Stomach smooth muscle (tissue), 2 donors: ENCODE results near the gene MEF2D.

ENCODE experiments used
- H3K27ac ChIP-seq: one replicate; pipeline ENCODE4 v1.7.0; 2013; ENCODE audit warnings: mild to moderate bottlenecking, low read length, inconsistent platforms
- H3K27me3 ChIP-seq, 2 donors: one replicate each; pipeline ENCODE4 v1.7.0; 2013; ENCODE audit warnings: low read length in 2 of 2; ENCODE audit not compliant: insufficient read depth in 2 of 2, control insufficient read depth in 1 of 2
- H3K36me3 ChIP-seq, 2 donors: one replicate each; pipeline ENCODE4 v1.7.0; 2013; ENCODE audit warnings: low read length in 2 of 2; ENCODE audit not compliant: control insufficient read depth in 2 of 2, insufficient read depth in 2 of 2
- H3K4me1 ChIP-seq: one replicate; pipeline ENCODE4 v1.7.0; 2013; ENCODE audit warnings: low read length; ENCODE audit not compliant: control insufficient read depth, insufficient read depth
- H3K4me3 ChIP-seq, 2 donors: one replicate each; pipeline ENCODE4 v1.7.0; 2013; ENCODE audit warnings: low read length in 2 of 2
- H3K9ac ChIP-seq, 2 donors: one replicate each; pipeline ENCODE4 v1.7.0; 2013; ENCODE audit warnings: low read length in 2 of 2, mild to moderate bottlenecking in 1 of 2
- H3K9me3 ChIP-seq, 2 donors: one replicate each; pipeline ENCODE4 v1.7.0; 2013; ENCODE audit warnings: low read length in 2 of 2; ENCODE audit not compliant: control insufficient read depth in 2 of 2
- donor health status: healthy.
- donor health status: Pancreatic carcinoma.

Gene MEF2D

GRCh38 chr1:156500793-156501506 lies 375 bp upstream of the MEF2D start:
- Histone ChIP-seq H3K27me3 (no peaks in the 10 kb centered on the region), H3K27ac (peak overlapping the region; percentile 100), H3K4me3 (peak overlapping the region; percentile 96 to 97), H3K36me3 (no peaks in the 10 kb centered on the region), H3K9me3 (no peaks in the 10 kb centered on the region), H3K9ac (peak overlapping the region; percentile 95 to 97), H3K4me1 (peaks cover 74% of the 10 kb centered on the region)

DNA sequence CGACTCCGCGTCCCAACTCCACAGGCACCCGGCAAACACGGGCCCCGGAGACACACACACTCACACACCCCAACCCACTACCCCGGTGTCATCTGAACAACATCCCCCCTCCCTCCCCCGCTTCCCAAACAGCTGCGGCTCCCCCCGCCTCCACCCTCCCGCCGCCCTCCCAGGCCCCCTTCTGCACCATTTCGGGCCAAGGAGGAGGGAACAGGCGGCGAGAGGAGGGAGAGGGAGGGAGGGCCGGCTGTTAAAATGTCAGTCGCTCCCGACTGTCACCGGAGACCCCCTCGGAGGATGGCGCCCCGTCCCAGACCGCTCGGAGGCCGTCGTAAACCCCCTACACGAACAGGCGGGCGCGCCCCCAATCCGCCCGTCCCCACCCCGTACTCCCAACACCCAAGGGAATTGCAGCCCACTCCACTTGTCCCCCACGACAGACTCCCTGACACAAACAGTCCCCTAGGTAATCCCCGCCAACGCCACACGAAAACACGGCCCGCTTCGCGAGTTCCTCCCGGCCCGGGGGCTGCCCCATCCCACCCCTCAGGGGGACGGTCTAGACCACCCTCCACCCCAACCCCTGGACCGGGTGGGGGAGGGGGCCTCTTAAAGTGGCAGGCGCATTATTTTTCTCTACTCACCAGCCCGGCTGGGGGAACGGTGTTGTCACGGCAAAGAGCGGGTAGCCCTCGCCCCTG lies 583 bp downstream of the MEF2D start:
- no peaks in the 10 kb centered on the region for H3K27me3 ChIP-seq
- H3K4me3 ChIP-seq, result peak overlapping the region; percentile 96 to 97
- H3K9me3 ChIP-seq, result no peaks in the 10 kb centered on the region
- peaks cover 0 to 2% of the 10 kb centered on the region in 2 donors for H3K36me3 ChIP-seq
- peak overlapping the region; percentile 95 to 97 for H3K9ac ChIP-seq
- peaks cover 77% of the 10 kb centered on the region for H3K4me1 ChIP-seq
- H3K27ac ChIP-seq, result peak overlapping the region; percentile 100

- Histone ChIP-seq H3K27ac (peak overlapping the region; percentile 80), H3K4me1 (peaks cover 78% of the 10 kb centered on the region), H3K9me3 (no peaks in the 10 kb centered on the region), H3K9ac (peak overlapping the region; percentile 83 to 97), H3K36me3 (peaks cover 0 to 5% of the 10 kb centered on the region in 2 donors), H3K4me3 (peak overlapping the region; percentile 88 to 97), H3K27me3 (no peaks in the 10 kb centered on the region)
Observed at GRCh38 chr1:156499194-156499841, 1.3 kb downstream of the MEF2D start.

DNA sequence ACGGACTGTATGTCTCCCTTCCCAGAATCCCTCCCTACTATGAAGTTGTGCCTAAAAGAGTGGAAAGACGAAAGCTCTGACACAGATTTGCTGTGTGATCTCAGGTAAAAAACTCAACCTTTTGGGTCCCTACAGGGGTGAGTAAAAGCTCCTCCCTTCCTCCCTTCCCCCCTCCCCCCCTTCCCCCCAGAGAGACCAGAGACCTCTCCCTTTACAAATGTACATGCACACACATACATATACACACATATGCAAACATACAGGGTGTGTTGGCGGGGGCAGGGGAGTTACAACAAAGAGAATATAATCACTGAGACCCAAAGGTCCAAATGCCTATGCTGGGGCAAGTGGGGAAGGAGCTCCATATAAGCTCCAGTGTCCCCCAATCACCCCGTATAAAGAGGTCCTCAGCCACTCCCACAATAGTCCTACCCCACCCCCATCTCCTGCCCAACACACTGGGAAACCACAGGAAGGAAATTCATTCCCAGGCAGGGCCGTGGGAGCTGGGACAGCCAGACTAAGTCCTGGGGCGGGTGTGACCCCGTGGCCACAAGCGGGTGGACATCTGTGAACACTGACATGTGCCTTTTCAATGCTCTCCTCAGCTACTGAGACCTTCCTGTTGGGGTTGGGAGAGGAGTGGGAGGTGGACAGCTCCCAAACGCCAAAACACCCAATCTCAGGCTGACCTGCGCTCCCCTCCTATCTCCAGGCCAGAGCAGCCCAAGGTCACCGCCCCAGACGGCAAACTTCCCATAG lies 2.0 kb downstream of the MEF2D start:
- H3K4me1 ChIP-seq, result peaks cover 78% of the 10 kb centered on the region

DNA sequence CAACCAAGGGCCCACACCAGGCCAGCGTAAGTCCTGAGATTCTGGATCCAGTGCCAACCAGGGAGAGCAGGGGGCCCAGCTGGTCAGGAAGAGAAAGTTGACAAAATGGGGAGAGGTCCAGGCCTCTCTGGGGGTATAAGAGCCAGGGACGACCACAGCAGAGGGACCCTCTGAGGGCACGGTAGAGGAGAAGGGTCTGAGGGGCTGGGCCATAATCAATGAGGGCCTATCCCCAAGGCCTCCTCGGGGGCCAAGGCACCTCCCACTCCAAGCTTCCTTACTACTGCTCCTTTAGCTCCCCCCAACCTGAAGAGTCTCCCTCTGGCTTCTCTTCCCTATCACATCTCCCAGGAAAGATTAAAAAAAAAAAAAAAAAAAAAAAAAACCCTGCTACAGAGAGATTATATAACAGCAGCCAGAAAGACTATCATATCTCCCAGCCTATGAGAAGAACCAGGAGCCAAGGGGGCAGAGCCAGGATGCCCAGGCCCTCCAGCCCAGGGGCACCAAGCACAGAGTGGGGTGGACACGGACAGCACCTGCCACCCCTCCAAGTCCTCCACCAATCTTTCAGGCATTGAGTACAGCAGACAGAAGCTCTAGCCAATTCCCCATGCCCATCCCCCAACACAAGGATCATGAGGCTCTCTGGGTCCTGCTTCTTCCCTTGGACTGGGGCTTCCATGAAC lies 2.7 kb downstream of the MEF2D start:
- peak overlapping the region; percentile 13 to 97 for H3K9ac ChIP-seq
- H3K9me3 ChIP-seq, result no peaks in the 10 kb centered on the region
- peaks cover 78% of the 10 kb centered on the region for H3K4me1 ChIP-seq
- no peaks in the 10 kb centered on the region for H3K27me3 ChIP-seq
- peak overlapping the region; percentile 88 to 97 for H3K4me3 ChIP-seq
- peaks cover 0 to 5% of the 10 kb centered on the region in 2 donors for H3K36me3 ChIP-seq
- peak overlapping the region; percentile 80 for H3K27ac ChIP-seq

More for the DNA sequence above, 2.0 kb downstream of the MEF2D start:
- no peaks in the 10 kb centered on the region for H3K9me3 ChIP-seq
- no peaks in the 10 kb centered on the region for H3K27me3 ChIP-seq
- peak overlapping the region; percentile 88 to 97 for H3K4me3 ChIP-seq
- peak overlapping the region; percentile 83 to 97 for H3K9ac ChIP-seq
- H3K36me3 ChIP-seq, result peaks cover 0 to 5% of the 10 kb centered on the region in 2 donors
- H3K27ac ChIP-seq, result peak overlapping the region; percentile 80

DNA sequence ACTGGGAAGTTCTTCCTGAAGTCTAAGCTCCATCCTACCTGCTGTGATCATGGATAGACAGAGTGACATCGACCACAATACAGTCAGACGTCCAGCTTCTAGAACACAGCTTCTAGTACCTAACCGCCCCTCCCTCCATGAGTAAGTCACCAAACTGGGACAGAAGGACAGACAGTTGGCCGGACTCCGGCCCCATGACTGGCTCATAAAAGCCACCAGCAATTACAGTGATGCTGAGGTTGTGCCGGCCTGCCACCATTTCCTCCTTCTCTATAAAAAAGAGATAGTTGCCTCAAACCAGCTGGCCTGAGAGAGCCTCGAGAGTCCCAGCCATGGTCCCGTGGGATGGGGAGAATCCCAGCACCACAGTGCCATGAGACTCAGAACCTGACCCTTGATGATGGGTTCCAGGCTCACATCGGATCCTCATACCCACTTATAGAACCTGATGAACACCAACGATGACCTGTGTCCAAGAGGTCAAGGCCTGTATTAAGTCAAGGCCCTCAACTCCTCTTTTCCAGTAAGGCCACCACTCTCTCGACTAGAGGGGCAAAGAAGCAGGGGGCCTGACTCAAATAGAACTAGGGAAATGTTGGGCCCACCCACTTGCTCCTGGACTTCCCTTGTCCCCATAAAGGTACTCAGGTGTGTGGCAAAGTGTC lies 3.4 kb downstream of the MEF2D start:
- peaks cover 0 to 5% of the 10 kb centered on the region in 2 donors for H3K36me3 ChIP-seq
- H3K27ac ChIP-seq, result peak overlapping the region; percentile 80
- peaks cover 78% of the 10 kb centered on the region for H3K4me1 ChIP-seq
- H3K9ac ChIP-seq, result peak overlapping the region; percentile 55 to 97
- H3K4me3 ChIP-seq, result peak overlapping the region; percentile 88 to 97
- H3K9me3 ChIP-seq, result no peaks in the 10 kb centered on the region
- H3K27me3 ChIP-seq, result no peaks in the 10 kb centered on the region

GRCh38 chr1:156496211-156496761 lies 4.3 kb downstream of the MEF2D start:
- Histone ChIP-seq H3K9me3 (no peaks in the 10 kb centered on the region), H3K27me3 (no peaks in the 10 kb centered on the region), H3K27ac (peak overlapping the region; percentile 80), H3K4me1 (peaks cover 79% of the 10 kb centered on the region), H3K4me3 (peak overlapping the region; percentile 88 to 97), H3K36me3 (peaks cover 0 to 5% of the 10 kb centered on the region in 2 donors), H3K9ac (peak overlapping the region; percentile 21 to 36)

GRCh38 chr1:156495401-156496140 lies 5.0 kb downstream of the MEF2D start:
- H3K4me3 ChIP-seq, result peak overlapping the region in 1 of 2 donors; percentile 97
- no peaks in the 10 kb centered on the region for H3K27me3 ChIP-seq
- peaks cover 0 to 5% of the 10 kb centered on the region in 2 donors for H3K36me3 ChIP-seq
- H3K9me3 ChIP-seq, result no peaks in the 10 kb centered on the region
- H3K27ac ChIP-seq, result peak overlapping the region; percentile 80
- peaks cover 86% of the 10 kb centered on the region for H3K4me1 ChIP-seq
- peak overlapping the region in 1 of 2 donors; percentile 36 for H3K9ac ChIP-seq
